Transverse colon (tissue), 3 donors: ENCODE results near the gene PROX1.

ENCODE experiments used
- CTCF ChIP-seq, 5 experiments: fragments of 200-600 bp in 3 of 5; fragments of 450-650 bp in 2 of 5; sonication (generic) in 3 of 5; IDR thresholded peaks; 1 replicate in 2 of 5; 2 replicates in 3 of 5; pipeline ENCODE4 v1.5.1; 2016 to 2017; ENCODE audit warnings: antibody characterized with exemption in 5 of 5, inconsistent platforms in 3 of 5, mild to moderate bottlenecking in 2 of 5, moderate library complexity in 1 of 5
- POLR2A ChIP-seq: fragments of 450-650 bp; IDR thresholded peaks from one replicate; pipeline ENCODE4 v1.6.1; 2016; ENCODE audit warnings: antibody characterized with exemption, mild to moderate bottlenecking, moderate library complexity

DNA sequence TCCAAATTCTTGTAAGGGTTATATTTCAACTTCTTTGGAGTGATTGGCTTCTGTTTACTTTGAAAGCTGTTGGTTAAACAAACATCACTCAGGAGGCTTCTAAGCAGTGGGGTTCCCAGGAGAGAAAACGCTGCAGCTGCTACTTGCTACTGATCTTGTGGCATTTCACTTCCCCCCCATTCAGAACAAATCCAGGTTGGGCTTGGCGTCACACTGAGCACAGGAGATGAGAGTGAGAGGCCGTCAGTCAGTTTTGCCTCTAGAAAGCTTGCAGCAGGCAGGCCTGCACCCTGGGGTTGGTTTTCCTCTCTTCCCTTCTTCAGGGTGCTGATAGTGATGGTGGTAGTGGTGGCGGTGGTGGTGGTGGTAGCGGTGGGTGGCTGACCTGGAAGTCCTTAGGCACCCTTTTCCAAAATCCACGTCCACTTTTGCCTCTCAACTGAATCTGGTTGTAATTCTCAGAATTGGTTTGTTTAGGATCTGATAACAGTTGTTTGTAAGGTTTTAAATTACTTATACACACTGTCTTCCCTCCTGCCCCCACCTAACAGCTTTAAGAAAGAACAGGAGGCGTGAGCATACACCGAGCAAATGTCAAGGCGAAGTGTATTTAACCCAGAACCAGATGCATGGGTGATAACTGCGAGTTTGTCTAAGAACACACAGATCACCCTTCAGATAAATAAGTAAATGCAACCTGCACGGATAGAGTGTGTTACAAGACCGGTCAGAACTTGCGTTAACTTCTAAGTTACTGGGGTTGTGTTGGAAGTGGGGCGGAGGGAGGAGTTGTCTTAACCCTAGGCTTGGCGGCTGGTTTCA is 3.2 kb upstream of the PROX1 start:
- TF ChIP-seq POLR2A = no peak
- TF ChIP-seq CTCF (IDR thresholded peaks at IDR 0.05) = no peak
